ENCODE results near the gene RSPO1. TPM values are rescaled to one million over a fixed set of nuclear protein-coding genes. Genes with fewer than 3 reads are reported as not detected.

The RSPO1 gene
- polyA plus RNA-seq, 6 donors from 2014 or later, result not detected

- Mint-ChIP-seq H3K4me3 (no peak overlapping the region), H3K9me3 (no peaks in the 10 kb centered on the region), H3K36me3 (no peaks in the 10 kb centered on the region), H3K27me3 (peaks cover 0 to 20% (median 8%) of the 10 kb centered on the region in 3 donors), H3K4me1 (no peaks in the 10 kb centered on the region), H3K27ac (no peak overlapping the region)
- ATAC-seq (ENCODE audit: low read depth in 2 of 2), result no peak
- DNase-seq, result no peak
These were observed 16.0 kb upstream of the RSPO1 start for GRCh38 chr1:37650721-37651120.

DNA sequence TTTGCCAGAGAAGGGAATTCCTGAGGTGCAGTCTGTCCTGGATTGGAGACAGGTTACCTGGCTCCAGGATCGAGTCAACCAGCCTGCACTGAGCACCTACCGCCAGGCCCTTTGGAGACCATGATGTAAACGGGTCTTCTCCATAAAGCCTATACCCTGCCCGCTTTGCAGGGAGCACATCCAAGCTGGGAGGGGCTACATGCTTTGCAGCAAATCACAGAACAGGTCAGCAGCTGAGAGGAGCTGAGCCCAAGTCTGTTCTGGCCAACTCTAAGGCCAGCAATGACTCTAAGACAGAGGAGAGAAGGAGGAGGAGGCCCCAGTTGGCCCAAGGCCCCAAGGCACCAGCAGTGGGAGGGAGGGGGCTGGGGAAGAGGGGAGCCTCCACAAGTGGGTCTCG lies 15.5 kb upstream of the RSPO1 start:
- Mint-ChIP-seq H3K27ac (peak overlapping the region in 1 of 6 donors; percentile 53), H3K4me3 (no peak overlapping the region), H3K27me3 (peaks cover 0 to 16% (median 5%) of the 10 kb centered on the region in 3 donors), H3K36me3 (no peaks in the 10 kb centered on the region), H3K4me1 (no peaks in the 10 kb centered on the region), H3K9me3 (no peaks in the 10 kb centered on the region)
- ATAC-seq (ENCODE audit: low read depth in 2 of 2) (no peak), DNase-seq (no peak)

DNA sequence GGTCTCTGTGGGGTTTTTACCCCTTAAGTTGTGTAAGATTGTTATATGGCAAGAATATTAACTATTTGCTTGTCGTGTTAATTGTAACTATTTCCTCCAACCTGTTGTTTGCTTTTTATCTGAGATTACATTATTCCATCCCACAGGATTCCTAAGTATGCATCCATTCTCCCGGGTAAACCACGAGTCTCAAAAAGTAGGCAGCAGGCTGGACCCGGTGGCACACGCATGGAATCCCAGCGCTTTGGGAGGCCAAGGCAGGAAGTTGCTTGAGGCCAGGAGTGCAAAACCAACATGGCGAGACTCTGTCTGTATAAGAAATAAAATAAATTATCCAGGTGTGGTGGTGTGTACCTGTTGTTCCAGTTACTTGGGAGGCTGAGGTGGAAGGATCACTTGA lies 12.6 kb upstream of the RSPO1 start:
- H3K27ac Mint-ChIP-seq, result no peak overlapping the region
- no peaks in the 10 kb centered on the region for H3K36me3 Mint-ChIP-seq
- no peak for ATAC-seq (ENCODE audit: low read depth in 2 of 2)
- peaks cover 3 to 32% (median 7%) of the 10 kb centered on the region in 3 donors for H3K27me3 Mint-ChIP-seq
- no peaks in the 10 kb centered on the region for H3K4me1 Mint-ChIP-seq
- DNase-seq, result no peak
- no peak overlapping the region for H3K4me3 Mint-ChIP-seq
- peaks cover 0 to 6% (median 0%) of the 10 kb centered on the region in 7 donors for H3K9me3 Mint-ChIP-seq

GRCh38 chr1:37641059-37641458 lies 6.4 kb upstream of the RSPO1 start:
- Mint-ChIP-seq H3K27ac (no peak overlapping the region), H3K4me3 (no peak overlapping the region), H3K36me3 (no peaks in the 10 kb centered on the region), H3K27me3 (peaks cover 15 to 27% (median 27%) of the 10 kb centered on the region in 3 donors), H3K4me1 (no peaks in the 10 kb centered on the region), H3K9me3 (peaks cover 0 to 6% (median 0%) of the 10 kb centered on the region in 7 donors)
- DNase-seq (no peak), ATAC-seq (ENCODE audit: low read depth in 2 of 2) (no peak)

GRCh38 chr1:37636435-37636834 lies 1.7 kb upstream of the RSPO1 start:
- H3K27me3 Mint-ChIP-seq, result peaks cover 41 to 54% (median 52%) of the 10 kb centered on the region in 3 donors
- H3K4me3 Mint-ChIP-seq, result no peak overlapping the region
- H3K4me1 Mint-ChIP-seq, result peaks cover 4 to 16% (median 7%) of the 10 kb centered on the region in 3 donors
- no peak overlapping the region for H3K27ac Mint-ChIP-seq
- DNase-seq, result no peak
- no peaks in the 10 kb centered on the region for H3K36me3 Mint-ChIP-seq
- peaks cover 0 to 2% (median 0%) of the 10 kb centered on the region in 7 donors for H3K9me3 Mint-ChIP-seq
- no peak for ATAC-seq (ENCODE audit: low read depth in 2 of 2)

DNA sequence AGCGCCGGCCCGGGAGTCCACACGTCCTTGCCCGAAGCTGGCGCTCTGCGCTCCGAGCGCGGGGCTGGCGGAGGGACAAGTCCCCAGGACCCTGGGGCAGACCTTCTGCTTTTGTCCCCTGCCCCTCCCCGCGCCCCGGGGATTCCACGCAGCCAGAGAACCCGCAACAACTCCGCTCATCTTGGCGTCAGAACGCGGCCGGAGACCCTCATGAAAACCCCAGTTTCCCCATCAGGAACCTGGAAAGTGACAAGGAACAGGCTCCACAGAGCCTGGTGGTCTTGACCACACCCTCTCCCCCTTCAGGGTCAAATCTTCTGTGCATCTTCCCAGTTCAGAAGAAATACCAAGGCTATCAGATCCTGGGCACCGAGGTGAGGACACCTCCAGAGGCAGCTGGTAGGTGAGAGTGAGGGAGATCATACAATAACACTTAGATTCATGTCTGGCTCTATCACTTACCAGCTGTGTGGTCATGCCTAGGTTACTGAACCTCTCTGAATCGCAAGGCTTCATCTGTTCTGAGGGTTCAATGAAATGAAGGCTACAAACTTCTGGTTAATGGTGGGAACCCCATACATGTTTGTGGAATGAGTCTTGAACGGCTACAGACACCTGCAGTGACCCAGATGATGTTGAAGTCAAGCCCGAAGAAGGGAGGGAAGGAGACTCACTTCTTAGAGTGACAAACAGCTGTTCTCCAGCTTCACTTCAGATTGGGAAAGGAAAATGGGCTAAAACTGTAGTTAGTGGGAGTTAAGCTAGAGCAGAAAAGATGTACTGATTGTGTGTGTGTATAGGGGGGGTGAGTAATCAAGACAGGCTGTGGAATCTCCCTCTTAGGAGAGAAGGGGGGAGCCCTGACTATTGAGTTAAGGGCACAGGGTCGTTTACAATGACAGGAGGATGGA lies 555 bp upstream of the RSPO1 start:
- DNase-seq (no peak), ATAC-seq (ENCODE audit: low read depth in 2 of 2) (no peak)
- H3K4me3 Mint-ChIP-seq, result peak overlapping the region in 7 of 8 donors; percentile 23 to 84 (median 66)
- H3K27me3 Mint-ChIP-seq, result peaks cover 52 to 66% (median 64%) of the 10 kb centered on the region in 3 donors
- H3K36me3 Mint-ChIP-seq, result no peaks in the 10 kb centered on the region
- H3K27ac Mint-ChIP-seq, result no peak overlapping the region
- H3K4me1 Mint-ChIP-seq, result peaks cover 4 to 16% (median 7%) of the 10 kb centered on the region in 3 donors
- peaks cover 0 to 2% (median 0%) of the 10 kb centered on the region in 7 donors for H3K9me3 Mint-ChIP-seq

DNA sequence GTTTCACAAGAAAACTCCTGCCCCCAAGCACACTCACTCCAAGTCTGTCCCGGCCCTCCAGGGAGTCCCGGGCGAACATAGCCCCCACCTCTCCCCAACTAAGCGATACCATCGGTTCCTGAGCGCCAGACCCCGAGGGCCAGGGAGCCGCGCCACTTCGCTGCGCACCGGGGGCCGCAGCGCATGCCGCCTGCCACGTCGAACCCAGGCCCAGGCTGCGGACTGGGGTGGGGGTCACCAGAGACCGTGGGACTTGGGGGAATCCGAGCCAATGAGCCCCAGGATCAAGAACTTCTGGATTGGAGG lies 801 bp downstream of the RSPO1 start:
- no peak for ATAC-seq (ENCODE audit: low read depth in 2 of 2)
- Mint-ChIP-seq H3K27ac (no peak overlapping the region), H3K9me3 (peaks cover 0 to 2% (median 0%) of the 10 kb centered on the region in 7 donors), H3K36me3 (no peaks in the 10 kb centered on the region), H3K4me1 (peaks cover 4 to 16% (median 7%) of the 10 kb centered on the region in 3 donors), H3K4me3 (peak overlapping the region in 5 of 8 donors; percentile 34 to 68 (median 62)), H3K27me3 (peaks cover 66 to 78% (median 77%) of the 10 kb centered on the region in 3 donors)
- DNase-seq, result no peak

DNA sequence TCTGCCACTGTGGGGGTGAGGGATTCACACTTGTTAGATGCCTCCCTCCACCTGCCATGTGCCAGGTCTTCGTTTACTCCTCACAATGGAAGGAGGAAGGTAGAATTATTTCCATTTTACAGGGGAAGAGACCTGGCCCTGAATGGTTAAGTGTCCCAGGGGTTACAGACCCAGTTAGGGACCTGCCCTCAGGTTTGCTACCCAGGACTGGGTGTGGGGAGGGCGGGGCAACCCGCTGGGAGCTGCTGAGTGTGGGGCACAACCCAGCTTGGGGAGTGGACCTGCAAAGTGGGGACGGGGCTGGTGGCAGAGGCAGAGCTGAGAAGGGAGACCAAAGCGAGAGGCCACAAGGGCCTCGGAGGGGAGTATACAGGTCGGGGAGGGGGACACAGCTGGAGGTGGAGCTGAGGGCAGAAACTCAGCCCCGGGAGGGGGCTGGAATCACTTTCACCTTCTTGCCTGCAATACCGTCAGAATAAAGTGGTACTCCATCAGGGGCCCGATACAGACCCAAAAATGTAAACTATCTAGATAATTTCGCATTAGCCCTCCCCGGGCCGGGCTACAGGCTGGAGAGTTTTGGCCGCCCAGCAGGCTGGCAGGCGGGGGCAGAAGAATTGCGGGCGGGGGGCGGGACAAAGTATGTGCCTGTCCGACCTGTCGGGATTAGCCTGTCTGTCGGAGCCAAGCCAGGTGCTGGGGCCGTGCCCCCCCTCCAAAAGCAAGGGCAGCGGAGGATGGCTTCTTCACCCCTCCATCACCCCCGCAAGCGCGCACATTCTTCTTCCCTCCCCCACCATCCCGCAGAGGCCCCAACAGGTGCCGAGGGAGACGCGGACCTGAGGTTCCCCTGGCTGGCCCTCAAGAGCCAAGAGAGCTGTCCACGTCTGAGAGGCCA lies 1.4 kb downstream of the RSPO1 start:
- Mint-ChIP-seq H3K9me3 (peaks cover 0 to 2% (median 0%) of the 10 kb centered on the region in 7 donors), H3K4me3 (peak overlapping the region in 7 of 8 donors; percentile 37 to 72 (median 49)), H3K27me3 (peaks cover 72 to 83% (median 73%) of the 10 kb centered on the region in 3 donors), H3K4me1 (peaks cover 4 to 16% (median 7%) of the 10 kb centered on the region in 3 donors), H3K36me3 (no peaks in the 10 kb centered on the region), H3K27ac (peak overlapping the region in 1 of 6 donors; percentile 47)
- DNase-seq (no peak), ATAC-seq (ENCODE audit: low read depth in 2 of 2) (no peak)

DNA sequence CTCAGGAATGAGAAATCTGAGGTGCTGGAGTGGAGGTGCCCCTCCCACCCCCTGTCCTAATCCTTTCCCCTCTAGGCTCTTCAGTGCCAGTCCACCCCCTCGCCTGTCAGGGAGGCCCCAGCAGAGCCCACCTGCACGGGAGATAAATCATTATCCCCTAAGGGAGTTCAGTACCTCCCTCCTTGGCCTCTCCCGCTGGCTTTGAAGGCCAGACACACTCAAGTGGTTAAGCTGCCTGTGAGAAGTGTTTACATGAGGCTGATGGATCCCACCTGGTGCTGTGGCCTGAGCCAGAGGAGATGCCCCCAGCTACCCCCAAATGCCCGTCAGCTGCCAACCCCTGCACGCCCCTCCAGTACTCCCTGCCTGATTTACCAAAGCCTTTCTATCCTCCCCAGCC lies 3.7 kb downstream of the RSPO1 start:
- H3K36me3 Mint-ChIP-seq, result no peaks in the 10 kb centered on the region
- no peak overlapping the region for H3K4me3 Mint-ChIP-seq
- DNase-seq (no peak), ATAC-seq (ENCODE audit: low read depth in 2 of 2) (no peak)
- H3K27ac Mint-ChIP-seq, result no peak overlapping the region
- peaks cover 0 to 1% (median 0%) of the 10 kb centered on the region in 7 donors for H3K9me3 Mint-ChIP-seq
- H3K27me3 Mint-ChIP-seq, result peaks cover 69 to 87% (median 86%) of the 10 kb centered on the region in 3 donors
- peaks cover 4 to 16% (median 7%) of the 10 kb centered on the region in 3 donors for H3K4me1 Mint-ChIP-seq

DNA sequence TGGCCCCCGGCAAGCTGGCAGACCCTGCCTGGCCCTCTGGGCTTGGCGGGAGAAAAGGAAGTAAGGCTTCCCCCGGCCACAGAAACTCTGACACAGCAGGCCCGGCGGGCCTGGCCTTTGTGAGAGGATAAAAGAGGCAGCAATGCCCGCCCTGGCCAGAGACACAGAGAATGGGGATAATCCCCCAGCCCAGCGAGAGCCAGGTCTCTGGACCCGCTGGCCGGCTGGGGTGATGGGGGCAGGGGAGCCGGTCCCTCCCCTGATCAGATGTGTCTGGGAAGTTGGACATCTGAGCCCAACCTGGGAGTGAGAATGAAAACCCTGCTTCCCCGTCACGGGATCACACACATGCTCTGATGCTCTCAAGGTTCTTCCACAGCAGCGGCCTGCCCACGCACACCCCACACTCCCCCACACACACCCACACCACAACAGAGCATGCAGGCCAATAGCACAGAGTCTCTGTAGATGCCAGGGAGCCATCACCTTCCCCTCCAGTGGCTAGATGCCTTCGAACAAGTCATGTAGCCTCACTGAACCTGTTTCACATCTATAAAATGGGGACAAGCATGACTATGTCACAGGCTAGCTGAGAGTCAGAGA lies 4.2 kb downstream of the RSPO1 start:
- Mint-ChIP-seq H3K4me1 (peaks cover 4 to 16% (median 7%) of the 10 kb centered on the region in 3 donors), H3K4me3 (no peak overlapping the region), H3K36me3 (no peaks in the 10 kb centered on the region), H3K27ac (no peak overlapping the region), H3K27me3 (peaks cover 64 to 84% (median 84%) of the 10 kb centered on the region in 3 donors), H3K9me3 (peaks cover 0 to 1% (median 0%) of the 10 kb centered on the region in 7 donors)
- no peak for ATAC-seq (ENCODE audit: low read depth in 2 of 2)
- DNase-seq, result no peak

DNA sequence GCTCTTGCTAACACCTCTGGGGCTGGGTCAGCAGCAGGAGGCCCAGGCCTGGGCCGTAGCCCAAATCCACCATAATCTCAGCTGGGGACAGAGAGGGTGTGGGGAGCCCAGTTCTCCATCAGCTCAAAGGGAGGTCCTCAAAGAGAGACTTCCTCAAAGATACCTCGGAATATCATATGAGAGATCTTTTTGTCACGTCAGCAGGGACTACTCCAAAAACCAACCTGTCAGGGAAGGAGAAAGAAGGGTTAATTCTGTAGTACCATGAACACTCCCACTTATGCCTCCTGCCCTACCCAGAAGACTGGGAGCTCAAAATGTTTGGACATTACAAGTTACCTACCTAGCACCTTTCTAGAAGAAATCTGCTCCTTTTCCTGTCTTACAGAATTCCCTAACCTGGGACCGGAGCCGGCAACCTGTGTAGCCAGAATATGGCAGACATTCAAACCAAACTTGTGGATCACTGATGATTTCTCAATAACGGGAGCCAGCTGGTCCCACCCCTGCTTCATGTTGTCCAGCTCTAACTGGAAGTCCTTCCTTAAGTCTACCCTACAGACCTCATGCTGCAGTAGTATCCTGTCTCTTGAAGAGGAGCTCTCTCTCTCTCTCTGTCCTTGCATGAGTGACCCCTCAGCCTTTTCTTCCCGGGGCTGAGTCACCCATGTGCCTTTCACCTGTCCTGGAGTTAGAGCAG lies 4.8 kb downstream of the RSPO1 start:
- Mint-ChIP-seq H3K36me3 (no peaks in the 10 kb centered on the region), H3K27me3 (peaks cover 64 to 84% (median 84%) of the 10 kb centered on the region in 3 donors), H3K27ac (no peak overlapping the region), H3K9me3 (peaks cover 0 to 1% (median 0%) of the 10 kb centered on the region in 7 donors), H3K4me3 (no peak overlapping the region), H3K4me1 (peaks cover 4 to 11% (median 7%) of the 10 kb centered on the region in 3 donors)
- ATAC-seq (ENCODE audit: low read depth in 2 of 2) (no peak), DNase-seq (no peak)

DNA sequence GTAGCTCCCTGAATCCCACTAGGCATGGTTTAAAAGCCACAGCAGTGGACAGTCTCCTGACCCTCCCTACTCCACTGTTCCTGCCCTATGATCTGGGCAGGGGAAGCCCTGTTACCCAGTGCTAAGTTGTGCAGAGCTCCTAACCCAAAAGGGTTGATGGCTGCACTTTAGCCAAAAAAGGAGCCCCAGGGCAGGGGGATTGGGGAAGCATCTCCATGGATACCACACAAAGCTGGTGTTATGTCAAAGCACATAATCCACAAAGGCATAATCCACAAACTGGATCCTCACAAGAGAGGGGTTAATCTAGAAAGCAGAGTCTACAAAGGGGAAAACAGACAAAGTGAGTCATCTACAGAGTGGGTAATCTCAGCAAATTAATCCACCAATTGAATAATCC lies 5.7 kb downstream of the RSPO1 start:
- DNase-seq, result no peak
- Mint-ChIP-seq H3K4me3 (peak overlapping the region in 1 of 8 donors; percentile 19), H3K9me3 (peaks cover 0 to 1% (median 0%) of the 10 kb centered on the region in 7 donors), H3K4me1 (peaks cover 1 to 9% (median 7%) of the 10 kb centered on the region in 3 donors), H3K27ac (no peak overlapping the region), H3K36me3 (no peaks in the 10 kb centered on the region), H3K27me3 (peaks cover 69 to 91% (median 85%) of the 10 kb centered on the region in 3 donors)
- ATAC-seq (ENCODE audit: low read depth in 2 of 2), result no peak
